DMS 273 treated with DMSO at 0.1 percent for 48 hours (cell line): ENCODE measurements around the gene MSRB3.

Source experiments
- DNase-seq: peaks from one replicate; lab custom pipeline; 2025; lab: John Stamatoyannopoulos, UW

The MSRB3 gene

DNA sequence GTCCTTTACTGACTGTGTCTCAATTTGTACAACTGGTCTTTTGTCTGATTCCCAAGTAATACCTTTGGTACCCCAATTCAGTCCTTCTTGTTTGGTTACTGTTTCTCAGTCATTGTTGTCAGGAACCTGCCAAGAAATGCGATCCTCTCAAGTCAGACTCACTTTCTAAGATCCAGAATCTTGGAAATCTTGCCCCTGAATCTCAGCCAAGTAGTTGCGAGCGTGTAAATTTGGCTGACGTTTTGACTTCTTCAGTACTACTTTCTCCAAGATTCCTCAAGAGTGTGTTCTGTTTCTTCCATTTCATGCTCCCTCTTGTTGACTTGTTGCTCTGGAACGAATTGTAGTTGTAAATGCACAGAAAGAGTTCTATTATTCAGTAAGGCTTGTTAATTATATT is 114.0 kb downstream of the MSRB3 start:
- DNase-seq, result no peak

DNA sequence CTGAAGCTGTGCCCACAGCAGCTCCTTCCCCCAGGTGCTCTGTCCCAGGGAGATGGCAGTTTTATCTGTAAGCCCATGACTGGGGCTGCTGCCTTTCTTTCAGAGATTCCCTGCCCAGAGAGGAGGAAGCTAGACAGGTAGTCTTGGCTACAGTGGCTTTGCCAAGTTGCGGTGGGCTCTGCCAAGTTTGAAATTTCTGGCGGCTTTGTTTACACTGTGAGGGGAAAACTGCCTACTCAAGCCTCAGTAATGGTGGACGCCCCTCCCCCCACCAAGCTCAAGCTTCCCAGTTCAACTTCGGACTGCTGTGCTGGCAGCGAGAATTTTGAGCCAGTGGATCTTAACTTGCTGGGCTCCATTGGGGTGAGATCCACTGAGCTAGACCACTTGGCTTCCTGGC is 124.7 kb downstream of the MSRB3 start:
- no peak for DNase-seq

- no peak for DNase-seq
These were observed 129.1 kb downstream of the MSRB3 start for GRCh38 chr12:65407388-65408149.

- DNase-seq, result no peak
These were observed 130.0 kb downstream of the MSRB3 start for GRCh38 chr12:65408441-65408840.

- DNase-seq, result no peak
These were observed 131.2 kb downstream of the MSRB3 start for GRCh38 chr12:65409726-65410125.

DNA sequence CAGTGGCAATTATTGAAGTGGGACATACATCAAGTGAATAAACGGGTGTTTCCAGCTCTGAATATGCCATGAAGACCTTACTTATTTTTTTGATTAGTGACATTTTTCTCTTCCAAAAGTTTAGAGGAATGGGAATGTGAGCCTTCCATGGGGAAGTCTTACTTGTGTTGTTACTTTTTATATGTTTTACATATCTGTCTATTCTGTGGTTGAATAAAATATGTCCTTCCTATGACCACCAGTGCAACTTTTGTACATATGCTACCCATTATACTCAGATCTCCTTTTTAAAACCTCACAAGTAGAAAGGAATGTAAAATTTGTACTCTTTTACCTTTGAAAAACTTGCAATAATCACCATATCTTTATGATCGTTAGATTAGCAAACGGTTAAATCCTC is 132.7 kb downstream of the MSRB3 start:
- DNase-seq, result no peak

DNA sequence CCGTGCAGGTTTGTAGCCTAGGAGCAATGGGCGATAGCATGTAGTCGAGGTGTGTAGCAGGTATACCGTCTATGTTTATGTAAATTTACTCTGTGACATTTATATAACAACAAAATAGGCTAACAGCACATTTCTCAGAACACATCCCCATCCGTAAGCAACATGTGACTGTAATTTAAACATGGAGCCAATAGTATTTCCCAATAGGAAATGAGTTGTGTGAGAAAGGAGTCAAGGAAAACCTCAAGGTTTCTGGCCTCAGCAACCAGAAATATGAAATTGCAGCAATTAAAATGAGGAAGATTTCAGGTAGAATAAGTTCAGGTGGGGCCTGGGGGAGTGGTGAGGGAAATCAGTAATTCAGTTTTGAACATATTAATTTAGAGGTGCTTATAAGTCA is 136.0 kb downstream of the MSRB3 start:
- DNase-seq, result no peak

DNA sequence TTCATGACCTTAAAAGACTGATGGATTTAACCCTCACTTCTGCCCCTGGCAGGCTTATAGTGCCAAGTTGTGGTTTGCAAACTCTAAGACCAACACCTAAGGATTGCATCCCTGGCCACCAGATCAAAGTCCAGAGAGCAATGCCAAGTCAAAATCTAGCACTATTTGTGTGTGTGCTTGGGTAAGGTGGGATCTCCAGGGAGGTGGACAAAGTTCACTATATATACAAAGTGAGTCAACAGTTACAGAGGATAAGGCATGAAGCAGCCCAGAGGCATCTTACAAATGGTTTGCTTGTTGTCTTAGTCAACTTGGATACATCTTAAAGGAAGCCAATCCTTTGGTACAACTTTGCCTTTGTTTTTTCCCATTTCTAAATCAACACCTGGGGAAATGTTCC is 137.3 kb downstream of the MSRB3 start:
- no peak for DNase-seq

GRCh38 chr12:65419284-65420072 is 141.0 kb downstream of the MSRB3 start:
- DNase-seq, result no peak

GRCh38 chr12:65420941-65421340 is 142.5 kb downstream of the MSRB3 start:
- DNase-seq, result no peak

DNA sequence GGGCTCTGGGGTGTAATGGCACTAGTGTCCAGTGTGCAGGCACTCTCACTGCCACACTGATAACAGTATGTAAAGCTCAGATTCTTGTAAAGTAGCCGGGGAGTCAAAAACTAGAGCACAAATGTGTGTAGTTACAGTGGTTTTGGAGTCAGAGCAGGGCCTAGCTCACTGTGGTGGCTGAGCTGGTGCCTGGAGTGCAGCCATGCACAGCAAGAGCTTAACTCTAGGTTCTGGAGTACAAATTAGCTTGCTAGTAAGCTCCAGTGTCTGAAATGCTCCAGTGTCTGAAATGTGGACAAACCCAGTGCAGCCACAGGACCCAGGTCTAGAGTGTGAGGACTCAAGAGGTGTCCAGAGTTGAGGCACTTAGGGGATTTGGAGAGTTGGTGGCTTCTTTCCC is 149.2 kb downstream of the MSRB3 start:
- DNase-seq, result no peak

GRCh38 chr12:65430006-65430405 is 151.5 kb downstream of the MSRB3 start:
- no peak for DNase-seq

DNA sequence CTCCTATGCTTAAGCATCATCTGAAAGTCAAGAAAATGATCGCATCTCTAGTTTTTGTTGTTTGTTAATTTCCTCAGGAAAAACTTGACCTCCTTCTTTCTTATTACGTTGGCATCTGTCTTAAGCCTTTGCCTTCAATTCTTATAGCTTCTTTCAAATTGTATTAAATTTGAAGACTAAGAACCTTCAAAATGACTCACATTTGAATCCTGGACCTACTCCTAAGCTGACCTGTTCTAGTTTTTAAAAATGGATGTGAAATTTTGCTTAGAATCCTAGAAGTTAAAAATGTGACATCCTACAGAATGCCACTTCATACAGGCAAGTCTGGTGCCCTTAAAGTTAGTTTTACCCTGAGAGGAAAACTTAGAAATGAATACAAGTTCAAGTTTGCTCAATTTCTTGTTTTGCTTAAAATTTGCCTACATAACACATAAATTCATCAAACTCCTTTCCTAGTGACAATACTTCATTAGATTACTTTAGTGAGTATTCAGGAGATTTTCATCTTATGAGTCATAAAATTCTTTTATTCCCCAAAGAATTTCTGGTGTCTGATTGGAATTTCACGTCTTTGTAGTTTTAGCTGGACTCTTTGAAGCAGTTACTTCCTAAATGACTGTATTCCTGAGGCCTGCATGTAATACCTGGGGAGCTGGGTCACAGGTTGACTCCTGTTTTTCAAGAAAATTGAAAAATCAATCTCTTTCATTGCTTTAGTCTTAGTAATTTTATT is 152.3 kb downstream of the MSRB3 start:
- no peak for DNase-seq

GRCh38 chr12:65432114-65432513 is 153.6 kb downstream of the MSRB3 start:
- no peak for DNase-seq

DNA sequence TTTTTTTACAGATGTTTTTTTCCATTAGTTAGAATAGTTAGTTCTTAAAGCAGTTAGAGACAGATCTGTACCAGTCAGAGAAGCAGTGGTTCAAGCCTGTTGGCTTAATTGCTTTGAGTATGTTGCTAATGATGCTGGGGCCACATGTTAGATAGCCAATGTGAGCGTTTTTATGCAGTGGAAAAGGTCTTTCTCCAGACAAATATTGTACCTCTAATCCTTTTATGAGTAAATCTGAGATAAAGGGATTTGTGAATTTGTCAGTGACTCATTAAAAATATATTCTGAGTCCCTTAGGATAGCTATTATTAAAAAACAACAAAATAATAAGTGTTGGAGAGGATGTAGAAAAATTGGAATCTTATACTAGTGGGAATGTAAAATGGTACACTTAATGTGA is 154.2 kb downstream of the MSRB3 start:
- DNase-seq, result no peak

- no peak for DNase-seq
These were observed 156.3 kb downstream of the MSRB3 start for GRCh38 chr12:65434737-65435136.

DNA sequence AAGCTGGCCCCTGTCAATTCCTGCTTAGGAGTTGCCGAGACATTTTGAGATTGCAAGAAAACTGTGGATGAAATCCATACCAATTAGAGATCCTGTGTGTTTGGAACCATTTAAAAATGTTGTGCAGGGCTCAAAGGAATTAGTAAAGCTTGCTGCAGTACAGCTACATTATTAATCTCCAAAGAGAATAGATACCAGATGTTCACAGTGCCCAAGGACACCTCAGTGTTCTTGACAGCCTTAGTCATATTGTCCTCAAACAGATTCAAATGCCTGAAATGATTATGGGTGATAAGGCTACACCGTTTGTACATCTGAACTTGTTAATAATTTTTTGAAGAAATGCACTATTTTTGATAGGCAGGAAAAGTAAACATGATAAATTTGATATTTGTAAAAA is 164.6 kb downstream of the MSRB3 start:
- no peak for DNase-seq

DNA sequence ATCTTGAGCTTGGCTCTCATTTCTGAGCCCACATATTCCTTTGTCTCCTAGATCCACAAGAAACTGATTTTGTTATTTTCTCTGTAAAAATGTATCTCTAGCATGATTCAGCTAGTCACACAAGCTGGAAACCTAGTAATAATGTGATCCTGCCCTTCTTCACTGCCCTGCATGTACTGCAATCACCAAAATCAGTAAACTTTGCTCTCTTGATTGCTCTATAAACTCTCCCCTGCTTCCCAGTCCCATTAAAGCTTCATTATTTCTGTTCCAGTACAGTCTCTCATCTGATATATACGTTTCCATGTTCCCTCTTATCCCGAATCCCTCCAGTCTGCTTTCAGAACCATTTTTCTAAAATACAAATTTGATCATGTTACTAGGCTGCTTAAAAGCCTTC is 166.5 kb downstream of the MSRB3 start:
- no peak for DNase-seq

- DNase-seq, result no peak
These were observed 168.4 kb downstream of the MSRB3 start for GRCh38 chr12:65446901-65447300.

- DNase-seq, result no peak
These were observed 170.9 kb downstream of the MSRB3 start for GRCh38 chr12:65449400-65449799.

- DNase-seq, result no peak
These were observed 172.1 kb downstream of the MSRB3 start for GRCh38 chr12:65450625-65451024.

DNA sequence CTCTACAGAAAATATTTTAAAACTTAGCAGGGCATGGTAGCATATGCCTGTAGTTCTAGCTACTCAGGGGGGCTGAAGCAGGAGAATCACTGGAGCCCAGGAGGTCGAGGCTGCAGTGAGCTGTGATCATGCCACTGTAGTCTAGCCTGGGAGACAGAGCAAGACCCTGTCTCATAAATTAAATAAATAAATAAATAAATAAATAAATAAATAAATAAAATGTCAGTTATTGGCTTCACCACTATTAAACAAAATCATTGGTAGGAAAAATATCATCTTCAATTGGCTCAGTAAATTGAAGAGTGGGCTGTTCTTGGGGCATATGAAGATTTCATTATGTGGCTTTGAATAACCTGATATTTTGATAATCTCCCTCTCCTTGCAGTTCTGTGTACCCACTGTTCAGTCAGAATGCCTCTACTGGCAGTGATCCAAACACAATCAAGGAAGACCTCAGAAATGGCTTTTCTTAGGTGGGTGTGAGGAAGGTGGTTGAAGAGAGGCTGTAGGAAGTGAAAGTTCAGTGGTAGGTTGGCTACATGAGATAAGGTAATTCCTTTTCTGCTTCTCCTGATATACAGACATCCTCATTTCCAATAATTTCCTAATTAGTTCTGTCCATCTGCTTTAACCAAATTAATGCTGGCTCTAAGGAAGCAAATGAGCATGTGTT is 175.8 kb downstream of the MSRB3 start:
- DNase-seq, result no peak
